K562 (cell line): ENCODE data around the gene MYO3B. TPM values are rescaled to one million over a fixed set of nuclear protein-coding genes. Genes with fewer than 3 reads are reported as not detected.

Source experiments
- ATF3 ChIP-seq, 2 experiments: fragments of 450-650 bp in 1 of 2; sonication (generic) in 1 of 2; formaldehyde crosslinking in 1 of 2; IDR thresholded peaks in 1 of 2; conservative IDR thresholded peaks in 1 of 2; 2 replicates each; pipeline versions ENCODE4 v1.6.1 to v1.8.1; 2016 to 2023; ENCODE audit warnings: mild to moderate bottlenecking in 2 of 2, moderate library complexity in 2 of 2, inconsistent platforms in 1 of 2, missing genetic modification reagents in 1 of 2
- CLOCK ChIP-seq: fragments of 250-450 bp; sonication (Bioruptor Pico); IDR thresholded peaks from 2 replicates; pipeline ENCODE4 v1.4.0; 2020; ENCODE audit warnings: mild to moderate bottlenecking, moderate library complexity, borderline replicate concordance
- CREBBP ChIP-seq: IDR thresholded peaks from one replicate; pipeline ENCODE4 v1.6.1; 2012; ENCODE audit warnings: low read depth, mild to moderate bottlenecking, control low read depth, inconsistent platforms, low read length
- CXXC5 ChIP-seq: fragments of 250-450 bp; sonication (Bioruptor Pico); IDR thresholded peaks from 2 replicates; pipeline ENCODE4 v1.8.0; 2022; ENCODE audit warnings: inconsistent platforms, mild to moderate bottlenecking, moderate library complexity
- EGR1 ChIP-seq: fragments of 450-650 bp; conservative IDR thresholded peaks from 2 replicates; pipeline ENCODE4 v1.6.1; 2017; ENCODE audit warnings: mild to moderate bottlenecking
- HOXB6 ChIP-seq: fragments of 250-450 bp; sonication (Bioruptor Pico); IDR thresholded peaks from 2 replicates; pipeline ENCODE4 v1.5.1; 2022; ENCODE audit warnings: mild to moderate bottlenecking, borderline replicate concordance
- RAD51 ChIP-seq: fragments of 450-650 bp; IDR thresholded peaks from 2 replicates; pipeline ENCODE4 v1.7.1; 2016; ENCODE audit warnings: low read depth, mild to moderate bottlenecking, borderline replicate concordance
- SPI1 ChIP-seq: IDR thresholded peaks from 2 replicates; pipeline ENCODE4 v1.6.1; 2011; ENCODE audit warnings: low read depth, low read length, control low read depth, borderline replicate concordance
- U2AF2 ChIP-seq: fragments of 200-400 bp; formaldehyde crosslinking; optimal IDR thresholded peaks from 2 replicates; pipeline ENCODE3; 2017; ENCODE audit warnings: low read depth, mild to moderate bottlenecking, low read length
- ZBTB11 ChIP-seq, 3 experiments: fragments of 200-800 bp in 1 of 3; fragments of 250-450 bp in 1 of 3; fragments of 450-650 bp in 1 of 3; sonication (Bioruptor Pico) in 1 of 3; sonication (Bioruptor generic) in 1 of 3; formaldehyde crosslinking in 1 of 3; IDR thresholded peaks; 2 replicates each; pipeline versions ENCODE4 v1.6.1 to v1.8.0; 2016 to 2022; ENCODE audit warnings: mild to moderate bottlenecking in 2 of 3, missing genetic modification characterization in 2 of 3, missing compliant biosample characterization in 1 of 3, moderate library complexity in 1 of 3
- ZNF445 ChIP-seq: fragments of 250-450 bp; sonication (Bioruptor Pico); IDR thresholded peaks from 2 replicates; pipeline ENCODE4 v1.4.0; 2020; ENCODE audit warnings: low read depth, mild to moderate bottlenecking, moderate library complexity
- polyA plus RNA-seq, 8 experiments: library from polyadenylated mRNA; depleted of rRNA in 4 of 8; stranded (reverse) in 5 of 8; unstranded in 3 of 8; fragments of >200 nt; fragmentation: Nextera tagmentation in 2 of 8; fragmentation: Illumina TruSeq in 1 of 8; extraction: Ambion mirVana in 2 of 8; extraction: Trizol in 1 of 8; gene quantifications; 2 replicates each; pipeline versions ENCODE4 v1.2.1 to v1.2.3, GENCODE V29; 2011 to 2014; ENCODE audit warnings: inconsistent platforms in 1 of 8, missing spikeins in 1 of 8
- total RNA-seq, 7 experiments: library from RNA; depleted of rRNA in 6 of 7; stranded (reverse); fragments of >200 nt in 6 of 7; fragmentation: Illumina TruSeq in 2 of 7; extraction: Trizol in 2 of 7; gene quantifications; 2 replicates each; pipeline versions ENCODE4 v1.2.1 to v1.2.3, GENCODE V29; 2011 to 2021; ENCODE audit warnings: low replicate concordance in 1 of 7
- TF ChIP-seq, protein P1 (sequence below): fragments of 250-450 bp; sonication (Bioruptor Pico); IDR thresholded peaks from 2 replicates; pipeline ENCODE4 v1.5.0; 2021
- TF ChIP-seq, protein P2 (sequence below), 2 experiments: fragments of 450-650 bp in 1 of 2; IDR thresholded peaks; 2 replicates each; pipeline ENCODE4 v1.6.1; 2011 to 2017; ENCODE audit warnings: low read depth in 2 of 2, antibody characterized with exemption in 1 of 2, borderline replicate concordance in 1 of 2, low read length in 1 of 2, mild to moderate bottlenecking in 1 of 2, mixed read lengths in 1 of 2; ENCODE audit not compliant: control insufficient read depth in 1 of 2

MYO3B gene
- total and polyA plus RNA-seq, 9 of the 15 experiments (the other 6 are each of a cell fraction or from before 2014, with no cell fraction given) = 2.7 to 6.5 (median 3.6) TPM

GRCh38 chr2:170313347-170313991 lies 135.5 kb downstream of the MYO3B start (continued):
- TF ChIP-seq U2AF2 = no peak
- TF ChIP-seq CXXC5 (CRISPR knock-in tag) = 0 out of 2 replicates have a peak, but pooled peaks have one; percentile 9
- no peak for TF ChIP-seq CLOCK (CRISPR knock-in tag)
- TF ChIP-seq CREBBP = no peak
- peak; percentile 64 for TF ChIP-seq EGR1
- TF ChIP-seq RAD51 = no peak
- TF ChIP-seq, protein P1, sequence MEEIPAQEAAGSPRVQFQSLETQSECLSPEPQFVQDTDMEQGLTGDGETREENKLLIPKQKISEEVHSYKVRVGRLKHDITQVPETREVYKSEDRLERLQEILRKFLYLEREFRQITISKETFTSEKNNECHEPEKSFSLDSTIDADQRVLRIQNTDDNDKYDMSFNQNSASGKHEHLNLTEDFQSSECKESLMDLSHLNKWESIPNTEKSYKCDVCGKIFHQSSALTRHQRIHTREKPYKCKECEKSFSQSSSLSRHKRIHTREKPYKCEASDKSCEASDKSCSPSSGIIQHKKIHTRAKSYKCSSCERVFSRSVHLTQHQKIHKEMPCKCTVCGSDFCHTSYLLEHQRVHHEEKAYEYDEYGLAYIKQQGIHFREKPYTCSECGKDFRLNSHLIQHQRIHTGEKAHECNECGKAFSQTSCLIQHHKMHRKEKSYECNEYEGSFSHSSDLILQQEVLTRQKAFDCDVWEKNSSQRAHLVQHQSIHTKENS (CRISPR knock-in tag) = no peak
- TF ChIP-seq ZNF445 (CRISPR knock-in tag) = no peak
- 0 out of 2 replicates have a peak, but pooled peaks have one; percentile 21 for TF ChIP-seq ATF3 (IDR thresholded peaks at IDR 0.05)
- no peak for TF ChIP-seq ATF3 (CRISPR knock-in tag; conservative IDR thresholded peaks at IDR 0.05)
- no peak for TF ChIP-seq HOXB6 (CRISPR knock-in tag)
- TF ChIP-seq, protein P2, sequence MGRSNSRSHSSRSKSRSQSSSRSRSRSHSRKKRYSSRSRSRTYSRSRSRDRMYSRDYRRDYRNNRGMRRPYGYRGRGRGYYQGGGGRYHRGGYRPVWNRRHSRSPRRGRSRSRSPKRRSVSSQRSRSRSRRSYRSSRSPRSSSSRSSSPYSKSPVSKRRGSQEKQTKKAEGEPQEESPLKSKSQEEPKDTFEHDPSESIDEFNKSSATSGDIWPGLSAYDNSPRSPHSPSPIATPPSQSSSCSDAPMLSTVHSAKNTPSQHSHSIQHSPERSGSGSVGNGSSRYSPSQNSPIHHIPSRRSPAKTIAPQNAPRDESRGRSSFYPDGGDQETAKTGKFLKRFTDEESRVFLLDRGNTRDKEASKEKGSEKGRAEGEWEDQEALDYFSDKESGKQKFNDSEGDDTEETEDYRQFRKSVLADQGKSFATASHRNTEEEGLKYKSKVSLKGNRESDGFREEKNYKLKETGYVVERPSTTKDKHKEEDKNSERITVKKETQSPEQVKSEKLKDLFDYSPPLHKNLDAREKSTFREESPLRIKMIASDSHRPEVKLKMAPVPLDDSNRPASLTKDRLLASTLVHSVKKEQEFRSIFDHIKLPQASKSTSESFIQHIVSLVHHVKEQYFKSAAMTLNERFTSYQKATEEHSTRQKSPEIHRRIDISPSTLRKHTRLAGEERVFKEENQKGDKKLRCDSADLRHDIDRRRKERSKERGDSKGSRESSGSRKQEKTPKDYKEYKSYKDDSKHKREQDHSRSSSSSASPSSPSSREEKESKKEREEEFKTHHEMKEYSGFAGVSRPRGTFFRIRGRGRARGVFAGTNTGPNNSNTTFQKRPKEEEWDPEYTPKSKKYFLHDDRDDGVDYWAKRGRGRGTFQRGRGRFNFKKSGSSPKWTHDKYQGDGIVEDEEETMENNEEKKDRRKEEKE (IDR thresholded peaks at IDR 0.05; ENCODE audit: borderline replicate concordance in 1 of 2, control insufficient read depth in 1 of 2, low read depth in 2 of 2, low read length in 1 of 2) = no peak
- 0 out of 6 replicates have a peak, but pooled peaks of 1 of the 3 experiments have one; percentile 20 for TF ChIP-seq ZBTB11 (CRISPR knock-in tag; IDR thresholded peaks at IDR 0.05)
- TF ChIP-seq SPI1 = peak; percentile 68; the same call in 1 of the 2 replicates
